HAP-1 (cell line): Measurements from ENCODE around the gene ATP2B2.
A peak's percentile ranks its signal among the peaks of the same experiment; 100 is the strongest.

Experiments used
- DNase-seq, 2 experiments: peaks; one replicate each; pipeline ENCODE4 v3.0.0-alpha.2; 2016 to 2020; ENCODE audit warnings: low spot score in 2 of 2
- H3K27me3 ChIP-seq: fragments of 250-450 bp; sonication (Bioruptor Pico); 2 replicates; pipeline ENCODE4 v1.5.1; 2020; ENCODE audit warnings: low read depth, mild to moderate bottlenecking, moderate library complexity
- H3K36me3 ChIP-seq: fragments of 250-450 bp; sonication (Bioruptor Pico); replicated peaks from 2 replicates; pipeline ENCODE4 v1.5.1; 2020; ENCODE audit warnings: mild to moderate bottlenecking
- H3K4me1 ChIP-seq: fragments of 250-450 bp; sonication (Bioruptor Pico); 2 replicates; pipeline ENCODE4 v1.5.1; 2020; ENCODE audit warnings: mild to moderate bottlenecking
- H3K4me3 ChIP-seq: fragments of 250-450 bp; sonication (Bioruptor Pico); 2 replicates; pipeline ENCODE4 v1.5.1; 2020; ENCODE audit warnings: mild to moderate bottlenecking, moderate library complexity
- H3K9me3 ChIP-seq: fragments of 250-450 bp; sonication (Bioruptor Pico); 2 replicates; pipeline ENCODE4 v1.5.1; 2020; ENCODE audit warnings: mild to moderate bottlenecking, moderate library complexity
- in situ Hi-C: fragments of 300-500 bp; cut with MboI; formaldehyde crosslinking; loops from 3 replicates; pipeline ENCODE4 v1.14.3; 2020; ENCODE audit warnings: low sequenced_read_pairs, inconsistent platforms, mixed read lengths

The ATP2B2 gene

DNA sequence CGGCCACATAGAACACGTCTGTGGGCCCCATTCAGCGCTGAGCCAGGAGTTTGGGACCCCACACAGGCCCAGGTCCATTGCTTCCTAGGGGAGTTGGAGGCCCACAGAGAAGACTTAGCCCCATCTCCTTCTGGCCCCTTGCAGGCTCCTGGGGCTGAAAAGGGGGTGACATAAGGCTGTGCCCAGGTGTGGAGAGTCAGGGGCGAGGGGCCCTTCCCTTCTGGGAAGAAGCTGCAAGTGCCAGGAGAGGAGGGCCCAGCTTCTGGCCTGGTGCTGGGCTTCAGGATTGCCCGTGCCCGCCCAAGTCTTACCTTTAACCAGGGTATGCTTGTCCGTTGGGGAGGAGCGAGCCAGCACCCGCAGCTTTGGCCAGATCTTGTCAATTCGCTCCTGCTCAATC is 155.6 kb downstream of the ATP2B2 start:
- no peak overlapping the region for H3K4me3 ChIP-seq
- in situ Hi-C loops = no loop called here
- DNase-seq = no peak
- no peaks in the 10 kb centered on the region for H3K36me3 ChIP-seq
- H3K9me3 ChIP-seq = no peaks in the 10 kb centered on the region
- H3K4me1 ChIP-seq = no peaks in the 10 kb centered on the region
- H3K27me3 ChIP-seq = peaks cover 13% of the 10 kb centered on the region

DNA sequence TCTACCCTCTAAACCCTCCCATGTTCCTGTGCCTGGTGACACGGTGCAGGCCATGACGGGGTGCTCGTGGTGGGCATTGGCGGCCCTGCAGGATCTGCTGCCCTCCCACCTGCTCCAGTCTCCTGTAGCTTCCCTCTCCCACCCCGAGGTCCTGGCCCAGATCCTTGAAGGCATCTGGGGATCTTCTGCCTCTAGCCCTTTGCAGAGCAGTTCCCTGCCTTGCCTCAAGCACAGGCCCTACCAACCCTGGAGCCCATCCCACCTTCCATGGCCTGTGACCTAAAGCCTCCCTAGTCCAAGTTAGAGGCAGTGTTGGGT is 157.0 kb downstream of the ATP2B2 start:
- in situ Hi-C loops = no loop called here
- Histone ChIP-seq H3K4me3 (no peak overlapping the region), H3K36me3 (no peaks in the 10 kb centered on the region), H3K27me3 (0 out of 2 replicates have a peak, but pooled peaks cover 2% of the 10 kb centered on the region), H3K9me3 (no peaks in the 10 kb centered on the region), H3K4me1 (no peaks in the 10 kb centered on the region)
- DNase-seq = no peak

DNA sequence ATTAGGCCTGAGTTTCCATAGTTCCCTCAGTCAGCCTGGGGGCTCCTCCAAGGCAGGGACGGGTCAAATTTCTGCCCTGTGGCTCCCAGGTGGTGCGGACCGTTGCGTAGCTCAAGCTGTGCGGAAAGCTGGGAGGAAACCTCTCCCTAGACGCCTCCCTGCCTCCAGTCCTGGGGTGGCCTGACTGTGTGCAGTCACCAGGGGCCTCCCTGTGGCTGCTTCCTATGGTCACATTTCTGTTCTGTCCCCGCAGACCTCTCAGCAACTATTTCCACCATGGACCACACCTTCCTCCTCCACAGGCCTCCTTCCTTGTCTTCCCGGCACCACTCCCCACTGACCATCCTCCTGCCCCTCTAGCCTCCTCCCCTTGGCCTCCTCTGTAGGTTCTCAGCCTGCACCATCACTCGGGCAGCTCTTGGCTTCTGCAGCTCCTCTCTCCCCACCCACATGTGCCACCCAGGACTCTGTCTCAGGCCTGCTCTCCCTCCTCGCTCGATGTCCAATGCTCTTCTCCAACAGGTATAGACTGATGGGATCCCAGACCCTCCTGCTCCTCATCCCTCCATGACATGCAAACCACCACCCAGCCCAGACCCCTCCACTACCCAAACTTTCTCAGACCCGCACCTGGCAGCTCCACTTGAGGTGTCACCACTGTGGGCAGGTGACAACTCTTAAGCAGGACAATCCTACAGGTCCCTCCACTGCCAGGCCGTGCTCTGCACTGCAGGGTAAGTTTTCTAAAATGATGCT is 157.6 kb downstream of the ATP2B2 start:
- DNase-seq = no peak
- H3K4me1 ChIP-seq = no peaks in the 10 kb centered on the region
- in situ Hi-C loops = no loop called here
- no peaks in the 10 kb centered on the region for H3K27me3 ChIP-seq
- H3K9me3 ChIP-seq = no peaks in the 10 kb centered on the region
- H3K36me3 ChIP-seq = no peaks in the 10 kb centered on the region
- H3K4me3 ChIP-seq = no peak overlapping the region

DNA sequence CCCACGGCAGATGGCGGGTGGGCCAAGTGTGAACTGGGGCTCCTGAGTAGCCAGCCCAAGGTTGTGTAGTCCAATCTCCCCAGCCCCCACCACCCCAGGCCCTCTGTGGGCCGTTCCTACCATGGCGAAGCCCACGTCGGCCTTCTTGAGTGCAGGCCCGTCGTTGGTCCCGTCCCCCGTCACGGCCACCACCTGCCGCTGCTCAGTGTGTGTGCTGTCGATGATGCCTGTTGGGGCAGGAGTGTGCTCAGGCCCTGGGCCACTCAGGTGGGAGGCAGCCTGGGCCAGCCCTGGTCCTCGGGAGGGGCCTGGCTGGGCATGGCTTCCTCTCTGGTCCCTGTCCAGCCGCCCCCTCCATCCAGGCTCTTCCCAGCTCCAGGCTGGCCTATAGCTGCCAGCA is 159.5 kb downstream of the ATP2B2 start:
- H3K36me3 ChIP-seq = no peaks in the 10 kb centered on the region
- no peaks in the 10 kb centered on the region for H3K4me1 ChIP-seq
- in situ Hi-C loops = no loop called here
- no peak for DNase-seq
- no peaks in the 10 kb centered on the region for H3K9me3 ChIP-seq
- no peak overlapping the region for H3K4me3 ChIP-seq
- peaks cover 4% of the 10 kb centered on the region for H3K27me3 ChIP-seq

- no peak for DNase-seq
- no peaks in the 10 kb centered on the region for H3K9me3 ChIP-seq
- H3K4me1 ChIP-seq = no peaks in the 10 kb centered on the region
- in situ Hi-C loops = loop anchor here (5.0 kb wide), 1 partner anchor 392 kb away; no protein-coding TSS in a partner anchor
- peaks cover 11% of the 10 kb centered on the region for H3K27me3 ChIP-seq
- no peak overlapping the region for H3K4me3 ChIP-seq
- H3K36me3 ChIP-seq = no peaks in the 10 kb centered on the region
Observed at GRCh38 chr3:10344944-10345575, 160.3 kb downstream of the ATP2B2 start.

DNA sequence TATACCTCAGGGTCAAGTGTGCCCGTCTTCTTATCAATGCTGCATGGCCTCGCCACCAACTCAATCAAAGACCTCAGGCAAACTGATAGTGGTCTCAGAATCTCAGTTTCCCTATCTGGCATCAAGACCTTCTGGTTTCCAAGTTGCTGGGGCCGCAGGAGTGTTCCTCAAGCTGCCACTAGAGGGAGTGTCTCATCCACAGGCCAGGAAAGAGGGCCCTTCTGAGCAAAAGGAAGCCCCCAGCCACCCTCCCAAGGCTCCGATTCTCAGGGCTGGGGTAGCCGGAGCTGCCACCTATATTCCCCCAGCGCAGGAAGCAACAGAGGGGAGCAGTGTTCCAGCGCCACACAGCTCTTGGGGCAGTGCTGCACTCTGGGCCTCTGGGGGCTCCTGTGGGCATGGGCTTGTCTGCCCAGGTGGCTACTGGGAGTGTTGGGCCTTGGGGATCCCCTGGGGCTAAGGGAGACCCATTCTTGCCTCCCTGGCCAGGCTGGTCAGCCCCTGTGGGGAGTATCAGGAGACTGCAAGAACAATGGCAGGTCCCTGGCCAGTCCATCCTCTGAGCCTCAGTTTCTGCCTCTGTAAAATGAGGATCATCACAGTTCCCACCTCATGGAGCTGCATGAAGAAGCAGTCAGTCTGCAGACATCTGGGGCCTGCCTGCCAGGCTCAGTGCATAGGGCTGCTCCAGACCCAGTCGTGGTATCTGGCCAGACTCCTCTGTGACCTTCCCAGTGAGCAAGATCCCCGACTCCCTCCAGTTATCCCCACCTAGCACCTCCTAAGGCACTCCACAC is 161.0 kb downstream of the ATP2B2 start:
- Histone ChIP-seq H3K4me3 (no peak overlapping the region), H3K9me3 (no peaks in the 10 kb centered on the region), H3K4me1 (no peaks in the 10 kb centered on the region), H3K27me3 (peaks cover 17% of the 10 kb centered on the region), H3K36me3 (no peaks in the 10 kb centered on the region)
- in situ Hi-C loops = loop anchor here (5.0 kb wide), 1 partner anchor 393 kb away; no protein-coding TSS in a partner anchor
- DNase-seq = peak; percentile 36 to 73

- no peak overlapping the region for H3K4me3 ChIP-seq
- no peaks in the 10 kb centered on the region for H3K4me1 ChIP-seq
- no peaks in the 10 kb centered on the region for H3K36me3 ChIP-seq
- DNase-seq = no peak
- H3K9me3 ChIP-seq = no peaks in the 10 kb centered on the region
- peaks cover 18% of the 10 kb centered on the region for H3K27me3 ChIP-seq
- in situ Hi-C loops = loop anchor here (5.0 kb wide), 1 partner anchor 394 kb away; no protein-coding TSS in a partner anchor
Observed at GRCh38 chr3:10343526-10343925, 161.9 kb downstream of the ATP2B2 start.

GRCh38 chr3:10342781-10343180 is 162.6 kb downstream of the ATP2B2 start:
- no peaks in the 10 kb centered on the region for H3K4me1 ChIP-seq
- H3K4me3 ChIP-seq = no peak overlapping the region
- DNase-seq = no peak
- H3K9me3 ChIP-seq = no peaks in the 10 kb centered on the region
- in situ Hi-C loops = loop anchor here (5.0 kb wide), 1 partner anchor 395 kb away; no protein-coding TSS in a partner anchor
- no peaks in the 10 kb centered on the region for H3K36me3 ChIP-seq
- H3K27me3 ChIP-seq = peaks cover 18% of the 10 kb centered on the region

DNA sequence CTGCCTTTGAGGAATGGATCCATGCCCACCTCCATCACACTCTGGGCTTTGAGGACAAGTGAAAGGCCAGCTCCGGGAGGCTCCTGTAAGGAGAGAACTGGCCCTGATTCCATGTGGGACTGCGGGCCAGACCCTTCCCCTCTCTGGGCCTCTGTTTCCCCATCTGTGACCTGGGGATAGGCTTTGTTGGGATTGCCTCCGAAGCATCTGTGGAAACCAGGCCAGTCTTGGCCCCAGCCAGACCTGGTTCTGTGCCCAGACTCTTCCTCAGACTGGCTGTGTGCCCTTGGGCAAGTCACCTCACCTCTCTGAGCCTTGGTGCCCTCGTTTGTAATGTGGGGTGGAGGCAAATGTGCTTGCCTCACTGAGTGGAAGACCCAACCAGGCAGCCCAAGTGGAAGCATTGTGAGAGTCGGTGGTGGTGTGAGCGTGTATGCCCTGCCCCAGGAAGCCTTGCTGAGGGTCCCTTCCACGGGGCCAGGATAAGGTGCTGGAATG is 163.4 kb downstream of the ATP2B2 start:
- Histone ChIP-seq H3K27me3 (peaks cover 18% of the 10 kb centered on the region), H3K36me3 (no peaks in the 10 kb centered on the region), H3K4me3 (no peak overlapping the region), H3K4me1 (no peaks in the 10 kb centered on the region), H3K9me3 (no peaks in the 10 kb centered on the region)
- no peak for DNase-seq
- in situ Hi-C loops = loop anchor here (5.0 kb wide), 1 partner anchor 395 kb away; no protein-coding TSS in a partner anchor

GRCh38 chr3:10340476-10340875 is 164.9 kb downstream of the ATP2B2 start:
- Histone ChIP-seq H3K27me3 (peaks cover 18% of the 10 kb centered on the region), H3K4me3 (no peak overlapping the region), H3K36me3 (no peaks in the 10 kb centered on the region), H3K4me1 (no peaks in the 10 kb centered on the region), H3K9me3 (no peaks in the 10 kb centered on the region)
- no peak for DNase-seq
- in situ Hi-C loops = loop anchor here (5.0 kb wide), 1 partner anchor 397 kb away; no protein-coding TSS in a partner anchor

GRCh38 chr3:10340046-10340445 is 165.3 kb downstream of the ATP2B2 start:
- no peak for DNase-seq
- H3K9me3 ChIP-seq = no peaks in the 10 kb centered on the region
- no peaks in the 10 kb centered on the region for H3K4me1 ChIP-seq
- peaks cover 18% of the 10 kb centered on the region for H3K27me3 ChIP-seq
- no peak overlapping the region for H3K4me3 ChIP-seq
- H3K36me3 ChIP-seq = no peaks in the 10 kb centered on the region
- in situ Hi-C loops = loop anchor here (5.0 kb wide), 1 partner anchor 397 kb away; no protein-coding TSS in a partner anchor

- Histone ChIP-seq H3K4me3 (no peak overlapping the region), H3K4me1 (no peaks in the 10 kb centered on the region), H3K9me3 (no peaks in the 10 kb centered on the region), H3K27me3 (peaks cover 18% of the 10 kb centered on the region), H3K36me3 (no peaks in the 10 kb centered on the region)
- no peak for DNase-seq
- in situ Hi-C loops = no loop called here
Observed at GRCh38 chr3:10339376-10339955, 165.9 kb downstream of the ATP2B2 start.

GRCh38 chr3:10338591-10339353 is 166.6 kb downstream of the ATP2B2 start:
- Histone ChIP-seq H3K36me3 (no peaks in the 10 kb centered on the region), H3K4me3 (no peak overlapping the region), H3K27me3 (peaks cover 18% of the 10 kb centered on the region), H3K9me3 (no peaks in the 10 kb centered on the region), H3K4me1 (no peaks in the 10 kb centered on the region)
- DNase-seq = no peak
- in situ Hi-C loops = no loop called here
